HG02610 (cell line): Measurements from ENCODE around the gene CNGB1.
"Not testable (repeated sequence)": the region's sequence is repeated elsewhere in the genome, so short reads cannot be mapped to it uniquely, and the experiment has no call there.

Source experiments
- ATAC-seq: cut with Tn5 transposase; IDR thresholded peaks from one replicate; pipeline ENCODE4 v1.9.1; 2021; ENCODE audit warnings: mild to moderate bottlenecking, moderate library complexity; ENCODE audit not compliant: unreplicated experiment

Gene CNGB1

DNA sequence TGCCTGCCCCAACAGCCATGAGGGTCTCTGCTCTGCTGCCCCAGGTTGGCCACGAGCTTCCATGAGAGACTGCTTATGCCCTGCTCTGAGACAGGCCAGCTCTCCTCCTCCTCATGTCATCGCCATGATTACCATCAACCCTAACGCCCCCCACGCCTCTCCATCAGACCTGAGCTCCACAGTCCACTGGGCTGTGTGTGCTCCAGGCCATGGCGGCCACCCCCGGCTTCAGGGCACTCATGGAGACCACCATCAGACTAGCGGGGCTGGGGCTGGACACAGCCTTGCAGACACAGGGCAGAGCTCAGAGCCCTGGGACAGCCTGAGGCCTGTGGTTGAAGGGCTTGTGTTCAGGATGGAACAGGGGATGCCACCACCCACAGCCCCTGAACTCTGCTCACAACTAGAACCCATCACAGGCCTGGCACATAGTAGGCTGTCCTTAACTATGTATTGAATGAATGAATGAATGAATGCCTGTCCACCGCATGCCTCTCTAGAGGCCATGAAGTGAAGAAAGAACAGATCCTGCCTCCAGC, 14.6 kb downstream of the CNGB1 start:
- no peak for ATAC-seq

DNA sequence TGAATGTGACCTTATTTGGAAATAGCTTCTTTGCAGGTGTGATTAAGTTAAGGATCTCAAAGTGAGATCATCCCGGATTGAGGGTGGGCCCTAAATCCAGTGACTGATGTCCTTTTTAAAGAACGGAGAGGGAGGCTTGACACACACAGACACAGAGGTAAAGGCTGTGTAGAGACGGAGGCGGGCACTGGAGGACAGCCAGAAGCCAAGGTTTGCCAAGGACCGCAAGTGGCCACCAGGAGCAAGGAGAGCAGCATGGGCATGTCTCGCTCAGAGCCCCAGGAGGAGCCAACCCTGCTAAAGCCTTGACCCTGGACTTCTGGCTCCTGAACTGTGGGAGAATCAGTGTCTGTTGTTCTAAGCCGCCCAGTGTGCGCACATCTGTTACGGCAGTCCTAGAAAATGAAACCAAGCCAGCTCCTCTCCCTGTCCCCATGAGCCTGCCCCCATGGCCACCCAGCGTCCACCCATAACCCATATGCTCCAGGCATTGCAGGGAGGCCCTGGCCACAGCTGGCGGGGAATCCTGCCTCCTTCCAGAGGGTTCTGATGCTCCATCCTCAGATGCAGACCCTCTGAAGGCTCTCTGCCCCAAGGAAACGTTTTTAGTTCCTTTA, 15.2 kb downstream of the CNGB1 start:
- ATAC-seq = no peak

DNA sequence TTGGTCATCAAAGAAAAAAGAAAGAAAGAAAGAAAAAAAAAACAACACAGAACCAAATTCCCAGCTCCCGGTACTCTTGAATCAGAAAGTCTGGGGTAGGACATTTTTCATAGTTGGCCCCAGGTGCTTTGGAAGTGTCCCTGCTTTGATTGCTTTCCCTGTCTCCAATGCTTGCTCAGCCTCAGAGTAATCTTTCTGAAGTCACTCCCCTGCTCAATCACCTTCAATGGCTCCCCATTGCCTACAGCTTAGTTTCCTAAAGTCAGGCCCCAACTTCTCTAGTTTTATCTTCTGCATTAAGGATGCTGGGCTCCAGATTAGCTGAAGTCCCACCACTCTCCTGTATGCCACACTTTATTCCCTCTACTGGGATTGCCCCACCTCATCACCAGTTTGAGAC, 17.1 kb downstream of the CNGB1 start:
- ATAC-seq = no peak

DNA sequence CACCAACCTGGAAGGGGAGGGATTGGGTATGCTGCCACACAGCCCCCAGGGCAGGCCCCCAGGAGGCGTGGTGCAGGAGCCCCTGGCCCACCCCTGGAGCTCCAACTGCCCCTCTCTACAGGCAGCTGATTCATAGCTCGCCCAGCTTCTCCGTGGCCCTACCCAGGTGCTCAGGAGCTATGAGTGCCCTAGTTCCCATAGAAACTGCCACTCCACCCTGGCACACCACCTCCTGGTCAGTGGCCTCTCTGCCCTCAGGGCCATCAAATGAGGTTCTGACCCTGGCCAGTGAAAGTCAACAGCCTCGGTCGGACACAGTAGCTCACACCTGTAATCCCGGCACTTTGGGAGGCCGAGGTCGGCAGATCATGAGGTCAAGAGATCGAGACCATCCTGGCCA, 18.0 kb downstream of the CNGB1 start:
- no peak for ATAC-seq

DNA sequence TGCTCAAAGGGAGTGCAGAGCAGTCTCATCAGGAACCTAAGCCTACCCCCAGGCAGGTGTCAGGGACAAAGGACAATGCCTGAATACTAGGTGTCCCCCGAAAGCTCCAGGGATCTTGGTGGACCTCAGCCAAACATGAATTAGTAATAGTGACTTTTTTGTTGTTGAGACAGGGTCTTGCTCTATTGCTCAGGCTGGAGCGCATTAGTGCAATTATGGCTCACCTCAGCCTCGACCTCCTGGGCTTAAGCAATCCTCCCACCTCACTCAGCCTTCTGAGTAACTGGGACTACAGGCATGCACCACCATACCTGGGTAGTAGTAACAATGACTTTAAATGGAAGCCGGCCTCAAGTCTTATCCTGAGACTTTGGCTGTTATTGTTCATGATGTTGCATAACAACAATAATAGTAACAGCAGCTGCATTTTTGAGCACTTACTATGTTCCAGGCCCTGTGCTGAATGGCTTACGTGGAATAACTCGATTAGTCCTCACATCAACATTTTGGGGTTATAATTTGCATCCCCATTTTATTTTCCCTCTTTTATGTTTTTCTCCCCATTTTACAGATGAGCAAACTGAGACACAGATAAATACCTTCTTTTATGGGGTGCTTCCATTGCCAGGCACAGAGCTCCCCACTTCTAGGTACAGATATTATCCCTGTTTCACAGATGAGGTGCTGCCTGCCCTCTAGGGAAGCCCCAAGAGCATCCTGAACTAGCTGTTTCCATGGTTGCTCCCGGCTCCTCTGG, 19.5 kb downstream of the CNGB1 start:
- ATAC-seq = no peak

DNA sequence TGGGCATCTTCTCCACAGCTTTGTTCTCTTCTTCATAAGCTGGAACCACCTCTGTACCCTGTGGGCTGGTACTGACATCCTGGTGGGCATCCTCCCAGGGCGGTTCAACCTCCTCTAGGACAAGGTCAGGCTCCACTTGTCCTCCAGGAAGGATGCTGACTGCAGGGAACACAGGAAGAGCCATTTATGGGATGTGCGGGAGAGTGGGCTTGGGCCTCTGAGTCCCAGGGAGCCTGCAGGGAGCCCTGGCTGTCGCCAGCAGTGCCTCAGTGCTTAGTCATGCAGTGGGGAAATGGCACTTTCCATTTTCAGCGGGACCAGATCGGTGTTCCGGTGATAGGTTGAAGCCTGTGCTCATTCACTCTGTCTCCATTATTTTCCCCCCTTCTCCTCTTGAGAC, 20.5 kb downstream of the CNGB1 start:
- ATAC-seq = no peak

DNA sequence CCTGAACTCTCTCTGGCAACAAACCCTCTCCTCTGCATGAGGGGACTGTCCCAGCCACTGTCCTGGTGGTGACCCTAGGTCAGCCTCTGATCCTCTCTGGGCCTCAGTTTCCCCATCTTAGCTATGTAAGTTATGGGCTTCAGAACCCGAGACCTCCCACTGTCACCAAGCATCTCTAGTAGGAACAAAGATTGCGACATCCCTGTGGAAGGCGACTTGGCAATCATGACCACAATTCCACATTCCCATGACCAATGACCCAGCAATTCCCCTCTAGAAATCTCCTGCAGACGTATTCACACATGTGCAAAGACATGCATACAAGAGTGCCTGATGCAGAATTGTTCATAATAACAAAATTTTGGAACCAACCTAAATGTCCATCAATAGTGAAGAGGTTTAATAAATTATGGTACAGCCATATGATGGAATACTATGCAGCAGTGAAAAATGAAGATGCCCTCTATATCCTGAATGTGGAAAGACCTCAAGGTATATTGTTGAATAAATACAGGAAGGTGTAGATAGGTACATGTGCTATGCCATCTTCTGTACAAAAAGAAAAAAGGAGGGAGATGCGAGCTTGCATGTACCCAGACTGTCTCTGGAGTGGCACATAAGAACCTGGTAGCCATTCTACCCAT, 21.2 kb downstream of the CNGB1 start:
- ATAC-seq = no peak

DNA sequence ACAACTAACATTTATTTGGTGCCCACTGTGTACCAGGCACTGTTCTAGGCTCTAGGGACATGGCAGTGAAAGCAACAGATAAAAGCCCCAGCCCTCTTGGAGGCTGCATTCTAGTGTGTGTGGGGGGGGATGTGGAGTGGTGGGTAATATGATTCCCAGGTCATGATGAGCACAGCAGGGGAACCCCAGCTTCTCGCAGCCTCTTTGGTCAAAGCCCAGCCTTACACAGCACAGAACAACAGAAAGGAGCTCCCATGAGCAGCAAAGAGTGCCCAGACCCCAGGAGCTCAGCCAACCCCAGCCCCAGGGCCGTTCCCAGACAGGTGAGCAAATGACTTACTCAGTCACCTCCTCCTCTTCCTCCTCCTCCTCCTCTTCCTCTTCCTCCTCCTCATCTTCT, 21.9 kb downstream of the CNGB1 start:
- no peak for ATAC-seq

DNA sequence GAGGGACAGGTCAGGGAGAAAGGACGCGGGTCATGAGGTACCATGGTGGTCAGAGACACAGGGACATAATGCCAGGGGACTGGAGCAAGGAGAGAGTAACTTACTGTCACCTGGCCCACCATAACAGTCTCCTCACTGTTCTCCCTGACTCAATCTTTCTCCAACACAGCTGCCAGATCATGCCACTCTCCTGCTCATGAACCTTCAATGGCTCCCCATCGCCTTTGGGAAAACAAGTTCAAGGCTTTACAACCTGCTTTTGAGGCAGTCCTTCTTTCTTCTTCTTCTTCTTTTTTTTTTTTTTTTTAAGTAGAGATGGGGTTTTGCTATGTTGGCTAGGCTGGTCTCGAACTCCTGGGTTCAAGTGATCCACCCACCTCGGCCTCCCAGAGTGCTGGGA, 22.9 kb downstream of the CNGB1 start:
- no peak for ATAC-seq

DNA sequence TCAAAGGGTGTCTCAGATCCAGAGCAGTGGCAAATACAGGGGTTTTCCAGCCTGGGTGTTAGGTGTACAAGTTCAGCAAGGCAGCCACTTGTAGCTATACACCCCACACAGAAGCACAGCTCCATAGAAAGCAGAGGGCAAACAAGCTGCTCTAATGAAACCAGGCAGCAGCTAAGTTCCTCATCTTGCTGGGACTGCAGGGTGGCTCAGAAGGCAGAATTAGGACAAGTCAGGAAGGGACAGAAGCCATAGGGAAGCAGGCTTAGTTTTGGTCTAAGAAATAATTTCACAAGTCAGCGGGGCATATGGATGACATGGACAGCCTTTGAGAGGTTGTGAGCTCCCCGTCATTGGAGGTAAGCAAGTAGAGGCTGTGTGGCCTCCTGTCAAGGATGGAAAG, 23.7 kb downstream of the CNGB1 start:
- no peak for ATAC-seq

DNA sequence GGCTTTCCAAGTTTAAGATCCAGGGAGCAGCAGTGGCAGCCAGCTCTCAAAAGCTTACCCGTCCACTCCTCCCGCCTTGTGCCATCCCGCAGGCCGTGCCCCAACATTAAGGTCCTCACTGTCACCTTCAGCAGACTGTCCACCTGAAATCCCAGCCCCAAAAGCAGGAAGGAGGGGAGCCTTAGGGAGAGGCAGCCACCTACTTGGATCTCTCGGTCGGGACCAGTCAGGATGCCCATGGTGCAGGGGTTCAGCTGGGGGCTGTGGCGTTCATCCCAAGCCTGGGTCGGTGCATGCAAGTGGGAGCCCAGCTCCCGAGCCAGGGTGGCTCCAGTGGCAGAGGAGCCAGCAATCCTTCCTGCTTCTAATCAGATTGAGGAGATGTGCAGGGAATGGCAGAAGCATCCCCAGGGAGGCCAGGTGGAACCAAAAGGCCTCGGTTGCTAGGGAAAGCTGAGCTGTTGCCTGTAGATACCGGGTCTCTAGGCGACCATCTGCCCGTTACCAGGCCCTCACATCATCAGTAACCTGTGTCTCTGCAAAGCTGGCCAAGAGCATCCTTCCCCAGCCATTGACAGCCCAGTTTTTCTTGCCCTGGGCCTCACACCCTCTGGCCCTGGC, 24.6 kb downstream of the CNGB1 start:
- ATAC-seq = no peak

DNA sequence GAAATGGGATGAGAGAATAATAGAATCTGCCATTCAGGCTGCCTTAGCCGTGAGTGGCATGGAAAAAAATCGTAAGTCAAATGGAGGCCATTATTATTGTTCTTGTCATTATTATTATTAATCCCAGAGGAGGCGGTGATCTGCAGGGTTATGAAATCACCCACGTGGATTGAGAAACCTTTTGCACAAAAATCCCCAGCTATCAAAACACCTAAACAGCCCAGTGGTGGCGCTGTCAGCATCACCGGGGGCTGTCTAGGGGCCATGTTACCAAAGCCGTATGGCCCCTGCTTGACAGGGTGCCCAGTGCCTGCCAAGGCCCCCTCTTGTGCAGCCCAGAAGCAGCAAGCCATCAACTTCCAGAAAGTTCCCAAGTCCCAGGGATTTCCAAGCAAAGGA, 25.2 kb downstream of the CNGB1 start:
- no peak for ATAC-seq

DNA sequence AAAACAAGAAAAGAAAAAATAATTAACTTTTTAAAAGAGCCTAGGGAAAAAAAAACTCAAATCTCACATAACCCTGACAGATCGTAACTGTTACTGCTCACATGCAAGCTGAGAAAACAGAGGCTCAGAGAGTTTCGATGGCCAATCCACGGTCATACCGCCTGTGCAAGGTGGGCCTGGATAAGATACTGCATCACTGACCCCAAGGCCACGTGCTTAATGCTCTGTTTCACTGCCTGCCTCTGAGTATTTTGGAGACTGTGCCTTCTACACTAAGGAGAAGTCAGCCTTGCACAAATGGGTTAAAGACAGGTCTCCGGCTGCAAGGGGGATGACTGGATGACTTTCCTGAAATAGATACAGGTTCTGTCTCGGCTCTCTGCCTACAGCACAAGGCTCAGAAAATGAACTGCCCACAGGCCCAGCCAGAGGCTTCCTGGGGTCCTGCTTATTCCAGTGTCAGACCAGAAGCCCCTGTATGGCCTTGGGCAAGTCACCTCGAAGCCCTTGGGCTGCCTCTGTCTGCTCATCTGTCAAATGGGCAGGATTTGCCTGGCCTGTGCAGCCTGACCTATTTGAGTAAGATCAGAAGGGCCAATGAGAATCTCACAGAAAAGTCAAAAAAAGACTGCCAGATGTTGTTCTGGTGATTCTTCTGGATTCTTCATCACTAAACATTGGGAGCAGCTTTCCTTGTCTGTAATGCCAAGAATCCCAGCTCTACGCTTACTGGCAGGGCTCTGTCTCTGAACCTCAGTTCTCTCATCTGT, 25.8 kb downstream of the CNGB1 start:
- no peak for ATAC-seq

DNA sequence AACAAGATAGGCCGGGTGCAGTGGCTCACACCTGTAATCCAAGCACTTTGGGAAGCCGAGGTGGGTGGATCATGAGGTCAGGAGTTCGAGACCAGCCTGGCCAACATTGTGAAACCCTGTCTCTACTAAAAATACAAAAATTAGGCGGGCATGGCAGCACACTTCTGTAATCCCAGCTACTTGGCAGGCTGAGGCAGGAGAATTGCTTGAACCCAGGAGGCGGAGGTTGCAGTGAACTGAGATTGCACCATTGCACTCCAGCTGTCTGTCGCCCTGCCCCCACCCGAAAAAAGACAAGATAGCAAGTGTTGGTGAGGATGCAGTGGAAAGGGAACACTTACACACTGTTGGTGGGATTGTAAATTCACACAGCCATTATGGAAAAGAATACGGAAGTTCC, 27.5 kb downstream of the CNGB1 start:
- ATAC-seq = not testable (repeated sequence)

DNA sequence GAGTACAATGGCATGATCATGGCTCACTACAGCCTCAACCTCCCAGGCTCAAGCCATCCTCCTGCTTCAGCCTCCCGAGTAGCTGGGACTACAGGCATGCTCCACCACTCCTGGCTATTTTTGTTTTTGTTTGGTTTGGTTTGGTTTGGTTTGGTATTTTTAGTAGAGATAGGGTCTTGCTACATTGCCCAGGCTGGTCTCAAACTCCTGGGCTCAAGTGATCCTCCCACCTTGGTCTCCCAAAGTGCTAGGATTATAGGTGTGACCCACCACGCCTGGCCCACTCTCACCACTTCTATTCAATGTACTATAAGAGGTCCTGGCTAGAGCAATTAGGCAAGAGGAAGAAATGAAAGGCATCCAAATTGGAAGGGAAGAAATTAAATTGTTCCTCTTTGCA, 29.0 kb downstream of the CNGB1 start:
- not testable (repeated sequence) for ATAC-seq

DNA sequence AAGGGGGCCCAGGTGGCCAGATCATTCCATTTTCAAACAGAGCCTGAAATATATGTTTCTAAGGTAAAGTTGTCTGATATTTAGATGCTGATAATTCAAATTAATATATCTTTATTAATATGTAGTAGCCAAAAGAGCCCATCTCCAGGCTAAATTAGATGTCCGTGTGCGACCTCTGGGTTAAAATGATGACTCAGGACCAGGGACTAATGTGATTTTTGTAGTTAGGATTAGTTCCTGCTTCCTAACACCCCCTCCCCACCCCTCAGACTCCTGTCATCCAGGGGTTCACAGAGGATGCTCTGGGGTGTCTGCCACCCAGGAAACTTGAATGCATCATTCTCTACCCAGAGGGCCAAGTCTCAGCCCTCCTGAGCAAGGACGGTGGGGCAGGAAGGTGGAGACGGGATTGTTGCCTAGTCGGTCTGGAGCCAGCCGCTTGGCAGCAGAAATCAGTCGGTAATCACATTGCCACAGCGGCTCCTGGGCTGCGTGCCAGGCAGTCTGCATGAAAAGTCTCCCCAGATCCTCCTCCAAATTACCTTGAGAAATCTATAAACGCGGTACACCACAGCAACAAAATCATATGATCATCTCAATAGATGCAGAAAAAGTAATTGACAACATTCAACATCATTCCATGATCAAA, 29.8 kb downstream of the CNGB1 start:
- ATAC-seq = no peak

DNA sequence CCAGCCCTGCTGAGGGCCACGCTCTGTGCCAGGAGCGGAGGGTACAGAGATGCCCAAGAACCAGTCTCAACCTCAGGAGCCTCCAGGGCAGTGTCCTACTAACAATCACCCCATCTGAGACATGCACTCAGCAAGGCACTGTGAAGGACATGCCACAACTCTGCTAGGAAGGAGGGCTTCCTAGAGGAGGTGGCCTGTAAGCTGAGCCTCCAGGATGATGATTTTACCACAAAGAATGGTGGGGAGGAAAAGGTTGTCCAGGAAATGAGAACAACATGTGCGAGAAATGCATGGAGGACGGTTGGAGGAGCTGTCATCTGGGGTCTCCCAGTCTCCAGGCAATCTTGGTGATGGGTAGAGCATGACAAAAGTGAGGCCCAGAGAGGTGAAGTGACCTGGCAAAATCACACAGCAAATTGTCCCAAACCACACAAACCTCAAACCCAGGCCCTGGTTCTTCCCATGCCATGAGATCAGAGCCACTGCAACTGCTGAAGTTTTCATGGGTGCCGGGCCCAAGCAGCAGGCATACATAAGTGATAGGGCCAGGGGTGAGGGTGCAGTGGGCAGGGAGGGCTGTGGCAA, 30.5 kb downstream of the CNGB1 start:
- ATAC-seq = no peak

DNA sequence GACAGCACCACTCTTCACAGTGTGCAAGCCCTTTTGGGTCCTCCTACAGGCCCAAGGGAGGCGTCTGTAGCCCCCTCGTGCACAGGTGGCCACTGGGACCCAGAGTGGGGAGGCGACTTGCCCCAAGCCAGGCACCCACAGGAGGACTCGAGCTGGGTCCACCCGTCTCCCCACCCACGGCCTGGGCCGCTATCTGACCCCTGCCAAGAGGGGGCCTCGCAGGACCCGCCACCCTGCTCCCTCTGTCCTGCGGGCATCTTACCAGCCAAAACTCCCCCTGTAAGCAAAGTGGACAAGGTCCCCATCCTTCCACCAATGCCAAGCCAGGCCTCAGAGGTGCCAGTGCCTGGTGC, 31.1 kb downstream of the CNGB1 start:
- no peak for ATAC-seq

DNA sequence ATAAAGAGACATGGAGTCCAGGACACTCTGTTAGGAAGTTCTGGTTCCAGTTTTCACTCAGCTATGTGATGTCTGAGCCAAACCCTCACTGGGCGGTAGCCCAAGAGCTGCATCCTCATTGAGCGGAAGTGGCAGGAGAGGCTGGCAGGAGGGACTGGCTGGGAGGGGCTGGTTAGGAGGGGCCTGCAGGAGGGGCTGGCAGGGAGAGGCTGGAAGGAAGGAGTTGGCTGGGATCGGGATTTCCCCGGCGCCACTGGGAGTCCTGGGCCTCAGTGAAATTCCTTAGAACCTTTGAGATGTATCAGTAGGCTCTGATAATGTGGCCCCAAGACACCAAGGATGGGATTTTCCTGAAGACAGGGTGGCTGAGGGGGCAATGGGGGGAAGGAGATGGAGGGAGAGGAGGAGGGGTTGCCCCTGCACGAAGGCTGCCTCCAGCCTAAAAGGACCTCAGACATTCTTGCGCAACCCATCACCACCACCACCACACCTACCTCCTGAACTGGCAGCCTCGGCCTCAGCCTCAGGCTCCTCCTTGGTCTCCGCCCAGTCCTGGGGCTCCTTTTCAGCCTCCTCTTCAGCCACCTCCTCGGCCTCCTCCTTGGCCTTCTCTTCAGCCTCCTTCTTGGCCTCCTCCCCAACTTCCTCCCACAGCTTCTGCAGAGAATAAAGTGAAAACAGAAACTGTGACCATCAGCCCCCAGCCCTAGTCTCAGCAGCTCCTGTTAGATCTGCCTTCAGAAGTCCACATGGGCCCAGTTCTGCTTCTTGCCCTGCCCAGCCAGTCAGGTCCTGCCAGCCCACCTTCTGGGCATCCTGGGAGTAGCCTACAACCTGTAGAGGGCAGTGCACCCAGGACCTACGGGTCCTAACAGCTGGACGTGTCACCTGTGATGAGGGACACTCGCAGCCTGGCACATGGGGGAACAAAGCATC, 31.7 kb downstream of the CNGB1 start:
- ATAC-seq = no peak
